Natural killer cell (primary cell): ENCODE data around the gene CHST12. TPM values are rescaled to one million over a fixed set of nuclear protein-coding genes. Genes with fewer than 3 reads are reported as not detected.
"Not testable (repeated sequence)": the region's sequence is repeated elsewhere in the genome, so short reads cannot be mapped to it uniquely, and the experiment has no call there.

Source experiments
- ATAC-seq, 3 donors: fragments of 150-1000 bp in 2 of 3; fragments of 200-7000 bp in 1 of 3; cut with Tn5 transposase; 1 replicate in 1 of 3; 2 replicates in 2 of 3; pipeline ENCODE4 v1.10.0; 2021; ENCODE audit warnings: mild to moderate bottlenecking in 2 of 3, moderate library complexity in 2 of 3
- DNase-seq, 2 donors: peaks; one replicate each; pipeline versions ENCODE4 v3.0.0 to v3.0.0-alpha.2; 2013 to 2021; ENCODE audit warnings: mixed read lengths in 1 of 2
- H3K27ac ChIP-seq: one replicate; pipeline ENCODE4 v1.5.1; 2013; ENCODE audit warnings: mild to moderate bottlenecking, low read length
- H3K27me3 ChIP-seq: one replicate; pipeline ENCODE4 v1.6.1; 2013; ENCODE audit warnings: low read length; ENCODE audit not compliant: control insufficient read depth, insufficient read depth
- H3K36me3 ChIP-seq: one replicate; pipeline ENCODE4 v1.6.1; 2013; ENCODE audit warnings: low read length; ENCODE audit not compliant: control insufficient read depth, insufficient read depth
- H3K4me1 ChIP-seq: one replicate; pipeline ENCODE4 v1.6.1; 2013; ENCODE audit warnings: low read length; ENCODE audit not compliant: control insufficient read depth, insufficient read depth
- H3K4me3 ChIP-seq: one replicate; pipeline ENCODE4 v1.5.1; 2013; ENCODE audit warnings: low read length
- H3K9me3 ChIP-seq: one replicate; pipeline ENCODE4 v1.6.1; 2013; ENCODE audit warnings: low read length; ENCODE audit not compliant: control insufficient read depth, insufficient read depth
- H3K27ac Mint-ChIP-seq, 2 donors: one replicate each; pipeline ENCODE4 v1.8.0; 2022; ENCODE audit warnings: mild to moderate bottlenecking in 2 of 2, mixed read lengths in 2 of 2, moderate library complexity in 1 of 2
- H3K27me3 Mint-ChIP-seq, 2 donors: one replicate each; pipeline ENCODE4 v1.8.0; 2022; ENCODE audit warnings: low read depth in 2 of 2, mixed read lengths in 2 of 2
- H3K36me3 Mint-ChIP-seq: one replicate; pipeline ENCODE4 v1.8.0; 2022; ENCODE audit warnings: mixed read lengths
- H3K4me1 Mint-ChIP-seq, 2 donors: one replicate each; pipeline ENCODE4 v1.8.0; 2022; ENCODE audit warnings: mixed read lengths in 2 of 2
- H3K4me3 Mint-ChIP-seq: one replicate; pipeline ENCODE4 v1.8.0; 2022; ENCODE audit warnings: mild to moderate bottlenecking, moderate library complexity, mixed read lengths
- H3K9me3 Mint-ChIP-seq, 2 donors: one replicate each; pipeline ENCODE4 v1.8.0; 2022; ENCODE audit warnings: mixed read lengths in 2 of 2
- CTCF ChIP-seq: fragments of 200-600 bp; IDR thresholded peaks from one replicate; pipeline ENCODE4 v1.8.0; 2022; ENCODE audit warnings: antibody characterized with exemption
- WGBS: methylation state at CpG from one replicate; pipeline ENCODE4 v1.1.7; 2013; ENCODE audit warnings: missing lambda C conversion rate; ENCODE audit not compliant: insufficient coverage; 5-methylcytosine and 5-hydroxymethylcytosine counted together
- intact Hi-C: fragments of 100-400 bp; cut with micrococcal nuclease; formaldehyde crosslinking; loops from one replicate; pipeline ENCODE4 v1.14.2; 2022
- total RNA-seq, 4 donors: library from RNA; stranded (reverse); fragments of 120-200 nt in 1 of 4; gene quantifications; one replicate each; pipeline versions ENCODE4 v1.2.3 to v1.2.4, GENCODE V29; 2013 to 2022

The CHST12 gene
- total RNA-seq, 3 donors from 2014 or later (not counting 1 experiment from before 2014, with no cell fraction given) = 102 to 159 (median 124) TPM

DNA sequence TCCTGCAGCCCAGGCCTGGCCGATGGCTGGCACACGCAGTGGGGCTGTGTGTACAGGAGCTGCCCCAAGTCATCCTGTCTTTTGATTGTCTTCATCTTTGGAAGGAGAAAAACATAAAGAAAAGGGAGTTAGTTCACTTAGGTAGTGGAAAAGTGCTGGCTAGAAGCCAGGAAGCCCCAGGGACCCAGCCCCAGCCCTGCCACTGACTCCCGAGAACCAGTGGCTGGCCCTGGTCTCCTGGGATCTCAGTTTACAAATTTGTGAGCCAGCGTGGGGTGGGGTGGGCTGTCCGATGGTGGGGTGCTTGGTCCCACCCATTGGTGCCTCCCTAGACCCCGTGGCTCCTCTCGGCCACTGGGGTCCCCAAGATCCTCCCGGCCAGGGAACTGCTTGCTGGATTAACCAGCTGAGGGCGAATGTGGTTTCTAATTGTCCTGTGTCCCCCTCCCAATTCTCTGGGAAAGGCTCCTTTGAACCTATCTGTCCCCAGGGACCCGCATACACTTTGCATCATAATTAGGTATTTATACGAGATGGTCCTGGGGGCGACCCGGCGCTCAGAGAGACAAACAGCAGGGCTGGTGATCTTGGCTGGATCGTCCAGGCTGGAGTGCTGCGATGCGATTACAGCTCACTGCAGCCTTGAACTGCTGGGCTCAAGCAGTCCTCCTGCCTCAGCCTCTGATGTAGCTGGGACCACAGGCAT is 16.3 kb upstream of the CHST12 start:
- intact Hi-C loops = loop anchor here (10.0 kb wide), 1 partner anchor 48 kb away; no protein-coding TSS in a partner anchor
- no peaks in the 10 kb centered on the region for H3K27me3 Mint-ChIP-seq
- H3K4me1 Mint-ChIP-seq = no peaks in the 10 kb centered on the region
- 90% methylated on average over 17 of the region's 17 CpGs for WGBS
- H3K36me3 Mint-ChIP-seq = no peaks in the 10 kb centered on the region
- Histone ChIP-seq H3K4me1 (no peaks in the 10 kb centered on the region), H3K4me3 (no peak overlapping the region), H3K9me3 (no peaks in the 10 kb centered on the region), H3K27me3 (no peaks in the 10 kb centered on the region), H3K36me3 (peaks cover 1% of the 10 kb centered on the region), H3K27ac (no peak overlapping the region)
- no peak for DNase-seq
- no peaks in the 10 kb centered on the region for H3K9me3 Mint-ChIP-seq
- no peak overlapping the region for H3K27ac Mint-ChIP-seq
- no peak for TF ChIP-seq CTCF
- no peak for ATAC-seq
- no peak overlapping the region for H3K4me3 Mint-ChIP-seq

- no peak overlapping the region for H3K27ac Mint-ChIP-seq
- H3K36me3 Mint-ChIP-seq = no peaks in the 10 kb centered on the region
- ATAC-seq = no peak
- H3K9me3 Mint-ChIP-seq = no peaks in the 10 kb centered on the region
- Histone ChIP-seq H3K9me3 (no peaks in the 10 kb centered on the region), H3K36me3 (no peaks in the 10 kb centered on the region), H3K27ac (no peak overlapping the region), H3K4me1 (no peaks in the 10 kb centered on the region), H3K27me3 (no peaks in the 10 kb centered on the region), H3K4me3 (no peak overlapping the region)
- H3K4me3 Mint-ChIP-seq = no peak overlapping the region
- DNase-seq = no peak
- TF ChIP-seq CTCF = no peak
- 79% methylated on average over 31 of the region's 31 CpGs for WGBS
- no peaks in the 10 kb centered on the region for H3K27me3 Mint-ChIP-seq
- H3K4me1 Mint-ChIP-seq = no peaks in the 10 kb centered on the region
- intact Hi-C loops = loop anchor here (10.0 kb wide), 1 partner anchor 47 kb away; no protein-coding TSS in a partner anchor
Measured at GRCh38 chr7:2387897-2388636, 15.3 kb upstream of the CHST12 start.

GRCh38 chr7:2388637-2388954 is 14.8 kb upstream of the CHST12 start:
- H3K27me3 Mint-ChIP-seq = no peaks in the 10 kb centered on the region
- H3K27ac Mint-ChIP-seq = no peak overlapping the region
- no peak for TF ChIP-seq CTCF
- no peaks in the 10 kb centered on the region for H3K9me3 Mint-ChIP-seq
- H3K9me3 ChIP-seq = no peaks in the 10 kb centered on the region
- no peaks in the 10 kb centered on the region for H3K27me3 ChIP-seq
- intact Hi-C loops = loop anchor here (10.0 kb wide), 1 partner anchor 46 kb away; no protein-coding TSS in a partner anchor
- DNase-seq (no peak), ATAC-seq (no peak)
- no peaks in the 10 kb centered on the region for H3K36me3 Mint-ChIP-seq
- peaks cover 0 to 3% of the 10 kb centered on the region in 2 donors for H3K4me1 Mint-ChIP-seq
- H3K4me3 ChIP-seq = no peak overlapping the region
- no peaks in the 10 kb centered on the region for H3K36me3 ChIP-seq
- H3K27ac ChIP-seq = no peak overlapping the region
- WGBS = 98% methylated on average over 5 of the region's 5 CpGs
- no peaks in the 10 kb centered on the region for H3K4me1 ChIP-seq
- no peak overlapping the region for H3K4me3 Mint-ChIP-seq

GRCh38 chr7:2390020-2390816 is 13.2 kb upstream of the CHST12 start:
- peak in 1 of 3 donors; percentile 52 for ATAC-seq
- H3K27me3 Mint-ChIP-seq, DNase-seq, H3K9me3 Mint-ChIP-seq, H3K36me3 Mint-ChIP-seq, H3K27ac ChIP-seq, H3K9me3 ChIP-seq, intact Hi-C loops, H3K27me3 ChIP-seq, H3K4me1 ChIP-seq, H3K36me3 ChIP-seq, H3K4me3 Mint-ChIP-seq, H3K27ac Mint-ChIP-seq, H3K4me3 ChIP-seq: not testable (repeated sequence)
- WGBS = 49% methylated on average over 14 of the region's 16 CpGs
- peaks cover 0 to 12% of the 10 kb centered on the region in 2 donors for H3K4me1 Mint-ChIP-seq
